Measurements from ENCODE around the gene SET. TPM values are rescaled to one million over a fixed set of nuclear protein-coding genes. Genes with fewer than 3 reads are reported as not detected.
"Not testable (repeated sequence)": the region's sequence is repeated elsewhere in the genome, so short reads cannot be mapped to it uniquely, and the experiment has no call there.

The SET gene
- polyA plus RNA-seq, 4 donors = 586 to 729 (median 699) TPM

DNA sequence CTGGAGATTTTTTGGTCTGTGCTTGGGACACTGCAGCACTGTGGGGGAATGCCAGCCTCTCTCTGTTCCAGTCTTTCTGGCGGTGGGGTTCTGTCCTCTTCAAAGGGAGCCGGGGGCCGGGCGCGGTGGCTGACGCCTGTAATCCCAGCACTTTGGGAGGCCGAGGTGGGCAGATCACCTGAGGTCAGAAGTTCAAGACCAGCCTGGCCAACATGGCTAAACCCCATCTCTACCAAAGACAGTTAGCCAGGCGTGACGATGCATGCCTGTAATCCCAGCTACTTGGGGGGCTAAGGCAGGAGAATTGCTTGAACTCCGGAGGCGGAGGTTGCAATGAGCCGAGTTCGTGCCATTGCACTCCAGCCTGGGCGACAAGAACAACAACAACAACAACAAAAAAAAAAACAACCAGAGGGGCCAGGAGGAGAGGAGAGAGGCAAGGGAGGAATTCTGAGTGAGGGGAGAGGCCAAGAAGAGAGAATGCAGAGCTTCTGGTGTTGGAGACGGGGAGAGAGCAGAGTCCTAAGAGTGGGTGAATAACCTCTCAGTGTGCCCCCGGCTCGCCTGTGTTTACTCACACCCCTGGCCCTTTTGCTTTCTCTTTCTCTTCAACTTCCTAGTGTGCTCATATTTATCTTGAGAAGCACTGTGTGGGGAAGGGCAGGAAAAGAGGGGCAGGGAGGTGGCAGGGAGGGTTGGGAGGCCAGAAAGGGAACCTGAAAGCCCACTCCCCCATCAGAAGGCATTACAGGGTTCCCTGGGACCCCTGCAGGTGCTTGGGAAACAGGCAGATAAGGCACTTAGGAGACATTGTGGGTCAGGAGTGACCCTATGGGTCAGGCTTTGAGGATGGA lies 3.2 kb upstream of the SET start:
- no peak for DNase-seq (ENCODE audit: low read depth in 4 of 4, low spot score in 3 of 4)

DNA sequence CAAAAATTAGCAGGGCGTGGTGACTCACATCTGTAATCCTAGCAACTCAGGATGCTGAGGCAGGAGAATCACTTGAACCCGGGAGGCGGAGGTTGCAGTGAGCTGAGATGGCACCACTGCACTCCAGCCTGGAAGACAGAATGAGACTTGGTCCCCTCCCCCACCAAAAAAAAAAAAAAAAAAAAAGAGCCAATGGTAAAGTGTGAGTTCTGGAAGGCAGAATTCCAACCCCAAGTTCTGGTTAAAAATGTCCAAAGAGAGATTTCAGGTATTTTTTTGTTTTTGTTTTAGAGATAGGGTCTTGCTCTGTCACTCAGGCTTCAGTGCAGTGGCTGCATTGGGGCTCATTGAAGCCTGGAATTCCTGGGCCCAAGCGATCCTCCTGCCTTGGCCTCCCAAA lies 1.6 kb upstream of the SET start:
- no peak for DNase-seq (ENCODE audit: low read depth in 4 of 4, low spot score in 3 of 4)

DNA sequence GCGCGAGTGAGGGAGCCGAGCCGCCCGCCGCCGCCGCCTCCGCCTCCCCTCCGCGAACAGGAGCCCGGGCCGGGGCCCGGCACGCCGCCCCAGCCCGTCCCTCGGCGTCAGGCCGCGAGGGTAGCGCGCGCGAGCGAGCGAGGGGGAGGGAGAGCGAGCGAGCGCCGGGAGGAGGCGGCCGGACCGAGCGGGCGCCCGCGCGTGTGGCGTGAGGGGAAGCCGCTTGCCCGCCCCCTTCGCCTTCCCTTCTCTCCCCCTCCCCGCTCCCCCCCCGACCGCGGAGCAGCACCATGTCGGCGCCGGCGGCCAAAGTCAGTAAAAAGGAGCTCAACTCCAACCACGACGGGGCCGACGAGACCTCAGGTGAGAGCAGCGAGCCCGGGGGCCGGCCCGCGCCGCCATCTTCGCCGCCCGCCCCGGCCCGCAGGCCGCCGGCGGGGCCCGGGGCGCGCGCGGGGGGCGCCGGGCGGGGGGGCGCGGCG lies 312 bp downstream of the SET start:
- no peak for DNase-seq (ENCODE audit: low read depth in 4 of 4, low spot score in 3 of 4)

DNA sequence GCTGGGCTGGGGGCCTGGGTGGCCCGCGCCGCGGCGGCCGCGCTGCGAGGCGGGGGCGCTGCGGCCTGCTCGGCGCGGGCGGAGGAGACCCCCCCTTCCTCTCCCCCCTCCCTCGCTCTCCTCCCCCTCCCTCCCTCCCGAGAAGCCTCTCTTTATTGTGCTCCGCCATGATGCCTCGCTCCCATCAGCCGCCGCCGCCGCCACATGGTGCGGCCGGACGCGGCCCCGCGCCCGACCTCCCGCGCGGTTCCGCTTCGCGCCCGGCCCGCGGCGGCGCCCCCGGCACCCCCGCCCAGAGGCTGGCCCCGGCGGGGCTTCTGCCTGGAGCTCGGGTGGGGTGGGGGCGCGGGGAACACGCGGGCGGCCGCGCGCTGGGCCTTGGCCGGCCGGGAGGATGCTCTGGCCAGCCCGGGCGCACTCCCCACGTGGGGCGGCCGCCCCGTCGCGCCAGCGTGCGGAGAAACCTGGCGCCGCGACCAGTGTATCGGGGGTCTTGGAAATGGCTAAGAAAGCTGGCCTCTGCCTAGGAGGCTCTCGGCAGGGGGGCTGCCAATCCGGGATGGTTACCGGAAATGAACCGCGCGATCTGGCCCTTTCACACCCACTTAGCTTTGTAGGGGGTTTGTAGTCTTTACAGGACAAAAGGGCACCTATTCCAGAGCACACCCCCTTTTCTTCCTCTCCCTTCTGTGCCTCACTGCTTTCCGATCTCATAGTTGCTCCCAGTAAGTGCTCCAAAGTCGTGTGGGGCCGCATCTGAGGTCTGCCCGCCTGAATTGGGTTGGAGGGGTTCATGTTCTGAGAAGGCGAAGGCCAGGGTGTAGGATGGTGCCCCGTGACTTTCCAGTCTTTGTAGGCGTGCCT lies 1.0 kb downstream of the SET start:
- DNase-seq (ENCODE audit: low read depth in 4 of 4, low spot score in 3 of 4) = no peak

DNA sequence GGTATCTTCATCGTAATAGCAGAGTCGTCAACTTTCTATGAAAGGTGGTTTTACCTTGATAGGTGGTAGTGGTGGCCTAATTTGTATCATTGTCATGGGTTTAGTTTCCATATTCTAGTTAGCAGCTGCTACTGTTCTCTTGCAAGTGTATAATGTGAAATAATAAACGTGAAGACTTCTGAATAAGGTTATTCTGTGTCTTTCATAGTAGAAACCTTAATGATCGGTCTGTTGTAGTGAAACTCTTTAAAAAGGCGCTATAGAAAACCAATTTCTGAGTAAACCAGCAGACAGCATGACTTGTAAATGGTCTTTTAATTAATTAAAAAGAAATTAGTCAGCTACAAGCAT lies 1.6 kb downstream of the SET start:
- no peak for DNase-seq (ENCODE audit: low read depth in 4 of 4, low spot score in 3 of 4)

DNA sequence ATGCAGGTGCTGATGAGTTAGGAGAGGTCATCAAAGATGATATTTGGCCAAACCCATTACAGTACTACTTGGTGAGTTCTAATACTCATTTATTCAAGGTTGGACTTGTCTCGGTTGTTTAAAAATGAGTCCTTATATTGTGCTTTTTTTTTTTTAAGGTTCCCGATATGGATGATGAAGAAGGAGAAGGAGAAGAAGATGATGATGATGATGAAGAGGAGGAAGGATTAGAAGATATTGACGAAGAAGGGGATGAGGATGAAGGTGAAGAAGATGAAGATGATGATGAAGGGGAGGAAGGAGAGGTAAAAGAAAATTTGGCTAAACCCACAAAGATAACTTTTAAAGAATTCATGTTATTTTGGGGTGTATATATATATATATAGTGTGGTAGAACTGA lies 4.7 kb downstream of the SET start:
- DNase-seq (ENCODE audit: low read depth in 4 of 4, low spot score in 3 of 4) = not testable (repeated sequence)

DNA sequence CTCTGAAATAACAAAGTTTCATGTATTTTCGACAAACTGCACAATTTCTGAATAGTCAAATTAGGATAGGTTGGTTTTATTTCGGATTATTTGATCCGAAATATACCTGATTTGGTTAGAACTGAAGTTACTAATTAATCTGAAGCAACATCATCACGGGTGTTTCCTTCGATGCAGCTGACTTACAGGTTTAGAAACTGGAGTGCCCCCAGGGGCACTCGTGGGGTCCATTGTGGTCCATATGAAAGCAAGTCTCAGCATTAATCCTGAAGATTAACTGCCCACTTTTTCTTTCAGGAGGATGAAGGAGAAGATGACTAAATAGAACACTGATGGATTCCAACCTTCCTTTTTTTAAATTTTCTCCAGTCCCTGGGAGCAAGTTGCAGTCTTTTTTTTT lies 5.3 kb downstream of the SET start:
- no peak for DNase-seq (ENCODE audit: low read depth in 4 of 4, low spot score in 3 of 4)

DNA sequence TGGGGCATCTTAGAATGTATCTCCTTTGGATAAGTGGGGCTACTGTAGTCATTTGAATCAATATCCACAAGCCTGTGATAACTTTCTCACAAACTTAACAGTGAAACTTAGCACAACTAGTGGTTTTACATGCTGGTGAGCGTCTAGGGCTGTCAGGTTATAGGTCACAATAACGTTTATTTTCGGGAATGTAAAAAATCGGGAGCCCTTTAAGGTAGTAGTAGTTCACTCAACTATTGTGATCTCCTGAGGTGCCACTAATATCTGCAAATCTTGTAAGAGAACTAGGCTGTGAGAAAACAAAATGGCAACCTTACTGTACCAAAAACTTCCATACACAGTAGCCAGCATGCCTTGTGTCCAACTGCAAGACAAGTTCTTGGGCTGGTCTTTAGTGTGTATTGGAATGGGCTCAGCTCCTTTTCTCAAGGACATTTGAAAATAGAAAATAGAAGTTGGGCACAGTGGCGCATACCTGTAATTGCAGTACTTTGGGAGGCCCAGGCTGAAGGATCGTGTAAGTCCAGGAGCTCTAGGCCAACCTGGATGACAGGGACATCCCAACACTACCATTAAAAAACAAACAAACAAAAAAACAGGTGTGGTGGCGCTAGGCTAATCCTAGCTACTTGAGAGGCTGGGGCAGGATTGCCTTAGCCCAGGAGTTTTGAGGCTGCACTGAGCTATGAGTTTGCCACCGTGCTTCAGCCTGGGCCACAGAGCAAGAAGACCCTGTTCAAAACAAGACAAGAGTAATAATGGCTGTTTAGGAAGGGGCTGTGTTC lies 8.1 kb downstream of the SET start:
- DNase-seq (ENCODE audit: low read depth in 4 of 4, low spot score in 3 of 4) = no peak

DNA sequence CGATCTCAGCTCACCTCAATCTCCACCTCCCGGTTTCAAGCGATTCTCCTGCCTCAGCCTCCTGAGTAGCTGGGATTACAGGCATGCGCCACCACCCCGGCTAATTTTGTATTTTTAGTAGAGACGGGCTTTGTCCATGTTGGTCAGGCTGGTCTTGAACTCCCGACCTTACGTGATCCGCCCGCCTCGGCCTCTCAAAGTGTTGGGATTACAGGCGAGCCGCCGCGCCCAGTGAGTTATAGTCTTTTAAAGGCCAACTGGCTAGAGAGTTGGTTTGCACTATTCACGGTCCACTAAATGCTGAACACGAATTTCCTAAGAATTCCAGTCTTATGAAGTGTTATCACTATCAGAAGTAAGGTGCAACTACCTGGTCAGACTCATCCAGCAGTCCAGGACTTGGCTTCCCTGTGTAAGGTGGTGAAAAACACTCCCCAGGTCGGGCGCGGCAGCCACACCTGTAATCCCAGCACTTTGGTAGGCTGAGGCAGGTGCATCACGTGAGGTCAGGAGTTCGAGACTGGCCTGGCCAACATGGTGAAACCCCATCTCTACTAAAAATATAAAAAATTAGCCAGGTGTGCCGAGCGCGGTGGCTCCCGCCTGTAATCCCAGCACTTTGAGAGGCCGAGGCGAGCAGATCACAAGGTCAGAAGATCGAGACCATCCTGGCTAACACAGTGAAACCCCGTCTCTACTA lies 10.2 kb downstream of the SET start:
- DNase-seq (ENCODE audit: low read depth in 4 of 4, low spot score in 3 of 4) = not testable (repeated sequence)

DNA sequence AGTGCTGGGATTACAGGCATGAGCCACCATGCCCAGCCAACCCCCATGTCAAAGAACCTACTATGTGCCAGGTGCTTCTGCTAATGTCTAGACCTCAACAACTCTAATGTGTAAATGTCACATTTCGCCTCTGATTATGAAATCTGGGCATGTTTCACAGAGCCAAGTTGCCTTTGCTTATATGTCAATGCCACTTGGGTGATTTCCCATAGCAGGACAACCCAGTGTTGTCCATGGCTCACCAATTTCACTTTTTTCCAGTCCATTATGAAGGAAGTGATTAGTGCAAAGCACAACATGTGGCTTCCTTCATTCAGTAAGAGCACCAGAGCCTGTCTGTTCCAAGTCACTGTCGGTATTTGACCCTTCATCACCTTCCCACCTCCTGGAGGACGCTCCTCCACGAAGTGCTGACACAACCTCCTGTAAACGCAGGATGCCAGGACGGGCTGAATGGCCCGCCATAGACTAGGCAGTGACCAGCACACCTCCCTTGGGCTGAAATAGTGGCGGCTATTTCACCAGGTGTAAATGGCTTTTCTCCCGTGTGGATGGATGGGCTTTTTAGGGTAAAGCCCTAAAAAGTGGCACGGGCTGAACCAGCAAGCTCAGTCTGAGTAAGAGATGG lies 12.3 kb downstream of the SET start:
- no peak for DNase-seq (ENCODE audit: low read depth in 4 of 4, low spot score in 3 of 4)

DNA sequence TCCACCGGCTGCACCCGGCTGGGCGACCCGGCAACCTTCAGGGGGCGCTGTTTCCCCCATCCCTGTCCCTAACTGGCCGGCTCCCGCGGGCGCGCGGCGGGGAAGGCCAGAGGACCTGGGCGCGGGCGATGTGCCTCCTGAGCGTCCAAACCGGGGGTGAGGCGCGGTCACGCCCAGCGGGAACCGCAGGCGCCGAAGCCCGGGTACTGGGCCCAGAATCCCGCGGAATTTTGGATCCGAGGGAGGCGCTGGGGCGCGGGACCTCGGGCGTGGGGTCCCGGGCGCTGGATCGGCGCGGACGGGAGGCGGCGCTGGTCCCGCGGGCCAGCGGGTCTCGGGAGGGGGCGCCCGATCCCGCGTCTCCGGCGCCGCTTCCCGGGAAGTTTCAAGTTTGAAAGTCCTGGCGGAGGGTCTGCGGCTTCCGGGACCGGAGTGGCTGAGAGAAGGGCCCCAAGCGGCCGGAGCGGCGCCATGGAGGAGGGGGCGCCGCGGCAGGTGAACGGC lies 13.5 kb downstream of the SET start, which contains the start of gene PKN3:
PKN3 (plus strand) TSS at position 59 of the 504 bp plus-strand sequence; CDS start at position 472, 413 bp downstream.
- peak in 3 of 4 donors; percentile 78 to 88 (median 81) for DNase-seq (ENCODE audit: low read depth in 4 of 4, low spot score in 3 of 4)

DNA sequence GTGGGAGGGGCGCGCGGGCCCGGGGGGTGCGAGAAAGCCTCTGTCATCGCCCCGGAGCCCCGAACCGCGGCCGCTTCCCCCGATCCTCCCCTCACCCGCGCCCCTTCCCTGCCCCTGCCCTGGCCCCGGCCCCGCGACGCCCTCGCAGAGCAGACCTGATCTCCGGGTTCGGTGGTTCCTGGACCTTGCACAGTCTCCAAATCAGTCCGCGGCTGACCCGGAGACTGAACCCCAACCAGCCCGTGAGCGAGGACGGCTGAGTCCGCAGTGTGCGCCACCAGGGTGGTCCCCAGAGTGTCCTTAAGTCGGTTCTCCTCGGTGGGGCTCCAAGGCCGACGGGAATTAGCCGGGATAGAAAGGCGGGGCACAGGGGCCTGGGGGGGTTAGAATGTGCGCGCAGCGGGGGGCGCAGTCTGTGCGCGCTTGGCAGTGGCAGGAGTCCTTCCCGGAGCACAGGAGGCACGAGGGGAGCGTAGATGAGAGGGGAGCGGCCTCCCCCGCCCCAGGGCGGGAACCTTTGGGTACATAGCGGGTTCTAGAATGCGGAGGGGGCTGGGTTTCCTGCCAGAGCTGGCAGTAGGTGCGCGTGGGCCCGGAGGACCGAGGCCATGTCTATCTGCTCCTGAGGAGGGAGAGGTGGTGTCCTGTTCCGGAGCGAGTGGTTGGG lies 14.1 kb downstream of the SET start:
- no peak for DNase-seq (ENCODE audit: low read depth in 4 of 4, low spot score in 3 of 4)

DNA sequence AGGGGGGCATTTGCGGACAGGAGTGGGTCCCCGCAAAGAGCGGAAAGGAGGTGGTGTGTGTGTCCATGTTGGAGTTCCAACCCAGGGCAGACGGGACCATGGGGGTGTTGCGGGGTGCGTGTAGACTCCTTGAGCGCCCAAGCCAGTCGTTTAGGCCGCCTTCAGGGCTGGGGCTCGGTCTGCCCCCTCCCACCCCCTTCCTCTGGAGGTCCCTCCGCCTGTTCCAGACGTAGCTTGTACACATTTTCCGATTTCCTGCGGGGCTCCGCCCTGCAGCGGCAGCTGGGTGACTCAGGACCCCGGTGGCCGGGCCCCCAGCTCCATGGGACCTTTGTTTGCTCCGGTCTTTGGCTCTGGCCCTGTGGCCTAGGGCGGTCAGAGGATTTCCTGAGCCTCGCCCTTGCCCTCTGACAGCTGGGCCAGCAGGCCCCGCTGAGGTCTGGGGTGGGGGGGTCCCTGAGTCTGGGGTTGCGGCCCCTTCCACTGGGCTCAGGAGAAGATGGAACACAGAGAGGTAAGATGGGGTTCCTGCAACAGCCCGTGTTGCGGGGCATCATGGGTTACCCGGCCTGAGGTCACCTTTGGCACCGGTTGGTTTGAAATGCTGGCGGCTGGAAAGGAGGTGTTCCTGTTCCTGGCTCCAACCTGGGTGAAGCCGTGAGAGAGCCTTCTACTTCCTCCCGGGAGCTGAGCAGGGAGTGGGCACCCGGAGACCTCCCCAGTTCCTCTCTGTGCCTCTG lies 14.8 kb downstream of the SET start:
- no peak for DNase-seq (ENCODE audit: low read depth in 4 of 4, low spot score in 3 of 4)

DNA sequence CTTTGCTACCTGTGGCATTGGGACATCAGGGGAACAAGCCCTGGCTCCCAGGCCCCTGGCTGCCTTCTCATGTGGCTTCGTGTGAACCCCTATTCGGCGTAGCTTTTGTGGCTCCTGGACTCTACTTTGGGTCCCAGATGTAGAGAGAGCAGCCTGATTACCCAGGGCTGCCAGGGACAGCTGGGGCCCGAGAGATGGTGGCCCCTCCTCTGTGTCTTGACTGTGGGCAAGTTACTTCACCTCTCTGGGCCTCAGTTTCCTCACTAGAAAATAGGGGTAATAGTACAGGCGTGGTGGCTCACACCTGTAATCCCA lies 15.3 kb downstream of the SET start:
- no peak for DNase-seq (ENCODE audit: low read depth in 4 of 4, low spot score in 3 of 4)

DNA sequence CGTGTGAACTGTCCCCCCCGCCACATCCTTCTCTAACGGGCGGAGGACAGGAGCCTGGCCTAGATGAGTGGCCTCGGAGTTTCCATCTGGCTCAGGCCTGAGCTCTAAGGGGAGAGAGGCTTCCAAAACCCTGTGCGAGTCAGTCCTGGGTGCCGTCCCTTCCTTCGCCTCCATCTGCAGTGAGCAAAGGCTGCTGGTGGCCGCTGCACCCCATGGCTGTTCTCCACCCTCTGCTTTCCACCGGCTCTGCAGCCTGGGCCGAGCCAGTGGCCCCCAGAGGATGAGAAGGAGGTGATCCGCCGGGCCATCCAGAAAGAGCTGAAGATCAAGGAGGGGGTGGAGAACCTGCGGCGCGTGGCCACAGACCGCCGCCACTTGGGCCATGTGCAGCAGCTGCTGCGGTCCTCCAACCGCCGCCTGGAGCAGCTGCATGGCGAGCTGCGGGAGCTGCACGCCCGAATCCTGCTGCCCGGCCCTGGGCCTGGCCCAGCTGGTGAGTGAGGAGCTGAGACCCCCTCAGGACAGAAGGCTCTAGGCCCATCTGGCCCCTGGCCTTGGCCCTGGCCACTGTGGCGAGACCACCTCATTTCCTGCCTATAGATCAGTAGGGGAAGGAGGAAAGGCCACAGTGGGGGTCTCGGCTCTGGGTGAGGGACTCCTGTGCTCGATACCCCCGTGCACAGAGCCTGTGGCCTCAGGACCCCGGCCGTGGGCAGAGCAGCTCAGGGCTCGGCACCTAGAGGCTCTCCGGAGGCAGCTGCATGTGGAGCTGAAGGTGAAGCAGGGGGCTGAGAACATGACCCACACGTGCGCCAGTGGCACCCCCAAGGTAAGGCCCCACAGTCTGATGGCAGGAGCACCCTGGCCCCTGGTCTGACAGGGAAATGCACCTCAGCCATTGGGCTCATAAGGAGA lies 16.3 kb downstream of the SET start:
- DNase-seq (ENCODE audit: low read depth in 4 of 4, low spot score in 3 of 4) = no peak

DNA sequence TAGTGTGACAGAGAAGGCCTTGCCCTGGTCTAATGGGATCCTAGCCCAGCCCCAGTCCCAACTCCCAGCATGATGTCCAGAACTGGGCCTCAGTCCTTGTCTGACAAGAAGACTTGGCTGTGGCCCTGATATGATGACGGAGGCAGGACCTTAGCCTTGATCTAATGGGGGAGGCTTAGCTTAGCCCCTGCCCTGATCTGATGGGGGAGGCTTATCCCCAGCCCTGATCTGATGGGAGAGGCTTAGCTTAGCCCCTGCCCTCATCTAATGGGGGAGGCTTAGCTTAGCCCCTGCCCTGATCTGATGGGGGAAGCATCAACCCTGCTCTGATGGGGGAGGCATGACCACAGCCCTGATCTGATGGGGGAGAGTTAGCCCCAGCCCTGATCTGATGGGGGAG lies 17.0 kb downstream of the SET start:
- DNase-seq (ENCODE audit: low read depth in 4 of 4, low spot score in 3 of 4) = no peak

DNA sequence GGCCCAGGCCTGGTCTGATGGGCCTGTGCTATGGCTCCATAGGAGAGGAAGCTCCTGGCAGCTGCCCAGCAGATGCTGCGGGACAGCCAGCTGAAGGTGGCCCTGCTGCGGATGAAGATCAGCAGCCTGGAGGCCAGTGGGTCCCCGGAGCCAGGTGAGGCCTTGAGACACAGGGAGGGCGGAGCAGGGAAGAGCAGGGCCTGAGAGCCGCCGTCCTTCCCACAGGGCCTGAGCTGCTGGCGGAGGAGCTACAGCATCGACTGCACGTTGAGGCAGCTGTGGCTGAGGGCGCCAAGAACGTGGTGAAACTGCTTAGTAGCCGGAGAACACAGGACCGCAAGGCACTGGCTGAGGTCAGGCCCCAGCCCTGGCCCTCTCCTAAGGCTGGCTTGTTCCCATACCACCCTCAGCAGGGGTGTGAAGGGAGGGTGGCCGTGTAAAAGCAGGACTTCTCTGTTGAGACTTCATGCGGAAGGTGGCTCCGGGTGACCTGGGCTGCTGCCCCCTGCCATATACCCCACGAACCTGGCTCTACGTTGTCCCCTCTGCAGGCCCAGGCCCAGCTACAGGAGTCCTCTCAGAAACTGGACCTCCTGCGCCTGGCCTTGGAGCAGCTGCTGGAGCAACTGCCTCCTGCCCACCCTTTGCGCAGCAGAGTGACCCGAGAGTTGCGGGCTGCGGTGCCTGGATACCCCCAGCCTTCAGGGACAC lies 17.8 kb downstream of the SET start:
- DNase-seq (ENCODE audit: low read depth in 4 of 4, low spot score in 3 of 4) = no peak

Measured in right renal pelvis (tissue), 4 donors.